ENCODE data around the gene PDE7B. TPM values are rescaled to one million over a fixed set of nuclear protein-coding genes. Genes with fewer than 3 reads are reported as not detected.

Gene PDE7B
- polyA plus RNA-seq, 1 of the 3 experiments (the other 2 are of a cell fraction): 1.9 TPM

- Histone ChIP-seq H3K9me3 (no peaks in the 10 kb centered on the region), H3K9ac (no peak overlapping the region), H2AFZ (ENCODE audit: low read depth) (no peak overlapping the region), H3K4me1 (ENCODE audit: control insufficient read depth in 1 of 2, insufficient read depth in 2 of 2, low read depth in 1 of 2, low read length in 1 of 2) (peaks cover 0 to 2% of the 10 kb centered on the region in 2 experiments; a peak in 2 of 4 replicates), H3K4me2 (no peak overlapping the region), H3K27me3 (ENCODE audit: insufficient read depth) (no peaks in the 10 kb centered on the region), H3K27ac (ENCODE audit: low read depth in 2 of 2, low read length in 1 of 2) (no peak overlapping the region), H4K20me1 (ENCODE audit: insufficient read depth) (no peaks in the 10 kb centered on the region), H3K4me3 (ENCODE audit: low read depth in 2 of 2, low read length in 1 of 2) (no peak overlapping the region), H3F3A (replicated peaks; ENCODE audit: insufficient read depth) (no peaks in the 10 kb centered on the region), H3K79me2 (ENCODE audit: insufficient read depth) (no peaks in the 10 kb centered on the region), H3K9me2 (no peaks in the 10 kb centered on the region), H3K36me3 (replicated peaks in 1 of 2; ENCODE audit: control insufficient read depth in 1 of 2, insufficient read depth in 2 of 2, low read length in 1 of 2) (peaks cover 2 to 5% of the 10 kb centered on the region in 2 experiments)
- no peak for TF ChIP-seq CTCF (IDR thresholded peaks at IDR 0.05)
- CTCF ChIA-PET: no interaction called here
- WGBS (ENCODE audit: low lambda C conversion rate): 100% methylated on average over 1 of the region's 1 CpG
- no peak for DNase-seq
- POLR2A ChIA-PET: no interaction called here
Measured at GRCh38 chr6:136186363-136186762, 334.9 kb downstream of the PDE7B start.

GRCh38 chr6:136188486-136188885 lies 337.0 kb downstream of the PDE7B start:
- Histone ChIP-seq H3K4me3 (ENCODE audit: low read depth in 2 of 2, low read length in 1 of 2) (no peak overlapping the region), H3K9ac (no peak overlapping the region), H3K27ac (ENCODE audit: low read depth in 2 of 2, low read length in 1 of 2) (no peak overlapping the region), H3K79me2 (ENCODE audit: insufficient read depth) (no peaks in the 10 kb centered on the region), H3K27me3 (ENCODE audit: insufficient read depth) (no peaks in the 10 kb centered on the region), H3K4me2 (no peak overlapping the region), H4K20me1 (ENCODE audit: insufficient read depth) (no peaks in the 10 kb centered on the region), H3K9me3 (no peaks in the 10 kb centered on the region), H3F3A (replicated peaks; ENCODE audit: insufficient read depth) (no peaks in the 10 kb centered on the region), H3K4me1 (ENCODE audit: control insufficient read depth in 1 of 2, insufficient read depth in 2 of 2, low read depth in 1 of 2, low read length in 1 of 2) (peaks cover 0 to 2% of the 10 kb centered on the region in 2 experiments; a peak in 2 of 4 replicates), H3K9me2 (no peaks in the 10 kb centered on the region), H3K36me3 (replicated peaks in 1 of 2; ENCODE audit: control insufficient read depth in 1 of 2, insufficient read depth in 2 of 2, low read length in 1 of 2) (peaks cover 4 to 5% of the 10 kb centered on the region in 2 experiments), H2AFZ (ENCODE audit: low read depth) (no peak overlapping the region)
- CTCF ChIA-PET: interaction anchor here (0.6 to 1.6 kb wide), 4 partner anchors 13 to 652 kb away, joined by 3 to 4 read pairs (median 4); no protein-coding TSS in a partner anchor
- DNase-seq: peak; percentile 19
- POLR2A ChIA-PET: interaction anchor here (0.7 kb wide), 1 partner anchor 14 kb away, joined by 3 read pairs; no protein-coding TSS in a partner anchor
- TF ChIP-seq JUND (IDR thresholded peaks at IDR 0.05) (no peak), GATA2 (CRISPR knock-in tag; IDR thresholded peaks at IDR 0.05) (no peak), PBX3 (IDR thresholded peaks at IDR 0.05) (no peak), SMC3 (IDR thresholded peaks at IDR 0.05; ENCODE audit: low read depth, low read length) (no peak), FOXM1 (IDR thresholded peaks at IDR 0.05; ENCODE audit: low read depth) (no peak), FOSL2 (IDR thresholded peaks at IDR 0.05; ENCODE audit: borderline replicate concordance, low read depth) (no peak), ZBTB33 (IDR thresholded peaks at IDR 0.05; ENCODE audit: borderline replicate concordance, low read depth) (no peak), IRF3 (IDR thresholded peaks at IDR 0.05; ENCODE audit: low read depth, low read length) (no peak), TCF12 (IDR thresholded peaks at IDR 0.05) (no peak), USF1 (IDR thresholded peaks at IDR 0.05; ENCODE audit: borderline replicate concordance, low read depth) (no peak)
- WGBS (ENCODE audit: low lambda C conversion rate): 63% methylated on average over 2 of the region's 2 CpGs

Measured in SK-N-SH (cell line).